GM19468 (cell line): ENCODE results near the gene OLIG2.

Experiments used
- ATAC-seq: cut with Tn5 transposase; IDR thresholded peaks from one replicate; pipeline ENCODE4 v1.9.1; 2021; ENCODE audit warnings: mild to moderate bottlenecking, moderate library complexity, moderate number of reproducible peaks; ENCODE audit not compliant: unreplicated experiment; ENCODE audit errors: extremely low read depth

Gene OLIG2

DNA sequence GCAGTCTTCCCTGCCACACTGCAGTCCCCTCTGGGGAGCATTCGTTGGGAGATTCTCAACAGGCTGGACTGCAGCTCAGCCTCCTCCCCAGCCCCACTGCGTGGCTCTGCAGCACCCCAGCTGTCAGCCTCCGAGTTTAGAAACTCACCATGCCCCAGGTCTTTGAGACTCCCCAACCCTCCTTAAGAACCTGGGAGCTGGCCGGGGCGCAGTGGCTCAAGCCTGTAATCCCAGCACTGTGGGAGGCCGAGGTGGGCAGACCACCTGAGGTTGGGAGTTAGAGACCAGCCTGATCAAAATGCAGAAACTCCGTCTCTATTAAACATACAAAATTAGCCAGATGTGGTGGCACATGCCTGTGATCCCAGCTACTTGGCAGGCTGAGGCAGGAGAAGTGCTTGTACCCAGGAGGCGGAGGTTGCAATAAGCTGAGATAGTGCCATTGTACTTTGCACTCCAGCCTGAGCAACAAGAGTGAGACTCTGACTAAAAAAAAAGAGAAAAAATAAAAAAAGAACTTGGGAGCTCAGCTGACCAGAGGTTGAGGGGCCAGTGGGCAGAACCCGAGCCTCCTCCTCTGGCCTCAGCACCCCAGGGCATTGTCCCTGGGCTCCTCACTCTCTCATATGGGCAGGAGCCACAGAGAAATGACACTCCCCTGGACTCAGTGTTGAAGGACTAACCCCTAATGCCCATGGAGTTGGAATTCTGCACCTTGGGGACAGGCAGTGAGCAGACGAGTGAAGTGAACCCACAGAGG lies 5.6 kb downstream of the OLIG2 start:
- no peak for ATAC-seq

DNA sequence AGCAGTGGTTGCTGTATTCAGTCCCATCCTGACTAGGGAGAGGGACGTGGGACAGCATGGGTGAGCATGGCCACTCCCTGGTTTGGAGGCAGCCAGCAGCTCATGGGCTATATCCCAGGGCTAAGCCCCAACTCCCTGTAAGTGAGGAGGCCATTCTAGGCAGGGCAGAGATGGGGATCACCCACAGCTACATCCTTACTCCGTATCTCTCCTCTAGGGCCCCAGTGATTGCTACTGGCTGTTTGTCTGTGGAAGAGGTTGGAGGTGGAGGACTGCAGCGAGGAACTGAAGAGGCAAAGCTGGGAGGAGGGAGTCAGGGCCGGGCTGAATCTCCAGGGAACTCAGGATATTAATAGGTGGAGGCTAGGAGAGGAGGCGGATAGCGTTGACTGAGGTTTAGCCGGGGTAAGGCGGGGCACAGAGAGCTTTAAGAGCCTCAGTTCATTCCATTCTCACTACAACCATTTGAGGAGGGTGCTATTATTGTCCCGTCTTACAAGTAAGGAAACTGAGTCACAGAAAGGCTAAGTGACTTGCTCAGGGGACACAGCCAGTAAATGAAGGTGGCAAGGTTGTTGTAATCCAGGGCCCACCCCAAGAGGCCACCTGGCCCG lies 6.8 kb downstream of the OLIG2 start:
- ATAC-seq = no peak

DNA sequence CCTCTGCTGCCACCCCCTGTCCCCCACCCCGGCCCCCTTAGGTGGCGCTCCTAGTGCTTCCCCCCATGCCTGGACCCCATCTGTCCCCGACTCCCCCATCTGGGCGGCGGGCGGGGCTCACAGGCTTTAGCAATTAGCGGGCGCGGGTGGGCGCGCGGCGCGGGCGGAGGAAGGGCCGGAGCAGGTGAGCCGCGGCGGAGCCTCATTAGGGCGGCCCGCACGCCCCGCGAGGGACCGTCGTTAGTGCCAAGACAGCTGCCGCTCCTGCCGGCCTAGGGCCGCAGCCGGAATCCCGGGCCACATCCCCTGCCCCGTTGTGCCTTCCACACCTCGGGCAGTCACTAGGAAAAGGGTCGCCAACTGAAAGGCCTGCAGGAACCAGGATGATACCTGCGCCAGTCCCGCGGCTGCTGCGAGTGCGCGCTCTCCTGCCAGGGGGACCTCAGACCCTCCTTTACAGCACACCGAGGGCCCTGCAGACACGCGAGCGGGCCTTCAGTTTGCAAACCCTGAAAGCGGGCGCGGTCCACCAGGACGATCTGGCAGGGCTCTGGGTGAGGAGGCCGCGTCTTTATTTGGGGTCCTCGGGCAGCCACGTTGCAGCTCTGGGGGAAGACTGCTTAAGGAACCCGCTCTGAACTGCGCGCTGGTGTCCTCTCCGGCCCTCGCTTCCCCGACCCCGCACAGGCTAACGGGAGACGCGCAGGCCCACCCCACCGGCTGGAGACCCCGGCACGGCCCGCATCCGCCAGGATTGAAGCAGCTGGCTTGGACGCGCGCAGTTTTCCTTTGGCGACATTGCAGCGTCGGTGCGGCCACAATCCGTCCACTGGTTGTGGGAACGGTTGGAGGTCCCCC lies 7.6 kb downstream of the OLIG2 start:
- ATAC-seq = no peak

DNA sequence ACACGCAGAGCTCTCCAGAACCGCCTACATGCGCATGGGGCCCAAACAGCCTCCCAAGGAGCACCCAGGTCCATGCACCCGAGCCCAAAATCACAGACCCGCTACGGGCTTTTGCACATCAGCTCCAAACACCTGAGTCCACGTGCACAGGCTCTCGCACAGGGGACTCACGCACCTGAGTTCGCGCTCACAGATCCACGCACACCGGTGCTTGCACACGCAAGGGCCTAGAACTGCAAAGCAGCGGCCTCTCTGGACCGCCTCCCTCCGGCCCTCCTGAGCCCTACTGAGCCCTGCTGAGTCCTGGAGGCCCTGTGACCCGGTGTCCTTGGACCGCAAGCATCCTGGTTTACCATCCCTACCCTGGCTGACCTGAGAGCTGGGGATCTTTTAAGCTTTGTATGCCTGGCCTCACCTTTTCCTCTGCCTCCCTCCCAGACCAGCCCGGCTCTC lies 8.3 kb downstream of the OLIG2 start:
- no peak for ATAC-seq

DNA sequence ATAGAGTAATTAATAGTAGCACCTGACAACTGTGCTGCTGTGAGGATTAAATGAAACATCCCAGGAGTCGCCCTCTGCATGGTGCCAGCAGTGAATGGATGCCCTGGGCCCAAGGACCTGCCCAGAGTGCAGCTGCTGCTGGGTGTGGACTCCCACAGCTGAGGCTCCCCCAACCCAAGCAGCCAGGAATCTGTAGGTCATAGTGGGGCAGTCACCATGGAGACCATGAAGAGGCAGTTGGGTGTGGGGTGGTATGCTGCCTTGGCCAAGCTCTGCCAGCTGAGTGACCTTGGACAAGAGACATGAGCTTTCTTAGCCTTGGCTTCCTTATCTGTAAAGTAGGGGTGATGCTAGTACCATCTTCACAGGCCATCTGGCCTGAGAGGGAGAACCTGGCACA lies 9.4 kb downstream of the OLIG2 start:
- no peak for ATAC-seq

DNA sequence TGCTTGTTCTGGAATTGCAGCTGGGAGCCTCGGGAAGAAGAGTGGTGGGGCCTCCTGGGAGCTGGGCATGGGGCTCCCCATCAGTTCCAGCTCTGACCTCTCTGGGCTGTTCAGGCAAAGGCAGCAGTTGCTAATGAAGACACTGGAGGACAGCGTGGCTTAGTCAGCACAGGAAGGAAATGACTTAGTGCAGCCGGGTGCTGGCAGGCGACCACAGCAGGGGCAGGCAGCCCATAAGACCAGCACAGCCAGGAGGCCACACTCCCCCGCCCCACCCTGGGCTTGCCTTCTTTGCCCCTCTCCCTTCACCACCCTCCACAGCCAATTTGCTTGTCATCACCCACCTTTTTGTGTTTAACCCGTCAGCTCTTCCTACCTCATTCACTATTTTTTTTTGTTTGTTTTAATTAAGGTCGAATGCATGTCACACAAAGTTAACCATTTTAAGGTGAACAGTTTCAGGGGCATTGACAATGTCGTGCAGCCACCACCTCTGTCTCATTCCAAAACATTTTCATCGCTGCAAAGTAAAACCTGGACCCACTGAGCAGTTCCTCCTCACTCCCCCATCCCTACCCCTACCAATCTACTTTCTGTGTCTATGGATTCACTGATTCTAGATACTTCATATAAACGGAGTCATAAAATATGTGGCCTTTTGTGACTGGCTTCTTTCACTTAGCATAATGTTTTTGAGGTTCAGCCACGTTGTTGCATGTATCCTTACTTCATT lies 10.9 kb downstream of the OLIG2 start:
- no peak for ATAC-seq

DNA sequence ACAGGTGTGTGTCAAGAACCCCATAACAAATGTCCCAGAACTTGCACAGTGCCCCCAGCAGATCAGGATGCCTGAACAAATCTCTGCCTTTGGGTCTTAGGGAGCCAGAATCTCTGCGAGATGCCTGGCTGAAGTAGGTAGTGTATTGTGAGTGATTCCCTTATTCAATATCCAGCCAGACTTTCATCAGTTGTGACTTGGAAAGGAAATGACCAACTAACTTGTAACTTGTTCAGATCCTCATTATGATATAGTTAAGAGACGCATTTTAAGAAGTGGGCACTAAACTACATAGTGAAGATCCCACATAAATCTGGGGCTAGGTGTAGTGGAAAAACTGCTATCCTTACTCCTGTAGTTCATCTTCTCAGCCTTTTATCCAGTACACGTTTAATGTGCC lies 11.8 kb downstream of the OLIG2 start:
- ATAC-seq = no peak

DNA sequence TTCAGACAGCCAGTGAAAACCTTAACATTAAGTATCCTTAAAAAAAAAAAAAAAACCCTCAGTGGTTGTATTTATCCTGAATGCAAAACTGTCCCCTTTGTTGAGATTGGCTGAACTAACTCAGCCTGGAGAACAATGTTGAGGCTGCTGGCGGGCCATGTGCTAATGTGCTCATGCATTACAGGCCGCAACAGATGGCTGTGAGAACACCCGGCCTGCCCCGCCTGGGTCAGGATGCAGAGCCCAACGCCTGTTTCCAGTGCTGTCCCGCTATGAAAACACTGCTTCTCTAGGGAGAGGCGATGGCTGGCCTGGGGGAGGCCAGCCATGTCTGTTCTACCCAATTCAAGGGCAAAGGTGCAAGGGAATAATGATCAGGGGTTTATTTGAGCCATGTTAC lies 13.8 kb downstream of the OLIG2 start:
- no peak for ATAC-seq

DNA sequence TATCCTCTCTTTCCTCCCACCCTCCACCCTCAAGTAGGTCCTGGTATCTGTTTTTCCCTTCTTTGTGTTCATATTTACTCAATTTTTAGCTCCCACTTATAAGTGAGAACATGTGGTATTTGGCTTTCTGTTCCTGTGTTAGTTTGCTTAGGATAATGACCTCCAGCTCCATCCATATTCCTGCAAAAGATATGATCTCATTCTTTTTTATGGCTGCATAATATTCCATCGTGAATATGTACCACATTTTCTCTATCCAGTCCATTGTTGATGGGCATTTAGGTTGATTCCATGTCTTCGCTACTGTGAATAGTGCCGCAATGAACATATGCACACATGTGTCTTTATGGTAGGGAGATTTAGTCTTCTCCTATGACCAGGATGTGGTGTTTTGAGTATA lies 14.5 kb downstream of the OLIG2 start:
- no peak for ATAC-seq

DNA sequence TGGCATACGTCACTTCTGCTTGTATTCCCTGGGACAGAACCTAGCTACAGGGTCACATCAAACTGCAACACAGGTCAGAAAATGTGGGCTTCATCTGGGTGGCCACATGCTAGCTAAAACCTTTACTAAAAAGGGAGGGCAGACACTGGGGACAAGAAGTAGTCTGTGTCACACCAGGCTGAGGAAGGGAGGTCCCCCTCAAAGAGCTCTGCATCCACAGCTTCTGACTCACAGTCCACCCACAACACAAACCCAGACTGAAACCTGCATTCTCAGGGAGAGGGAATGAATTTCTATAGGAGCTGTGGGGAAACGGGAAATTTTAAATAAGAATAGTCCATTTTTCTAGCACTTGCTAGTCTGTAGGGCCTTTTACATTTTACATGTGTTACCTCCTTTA lies 16.2 kb downstream of the OLIG2 start:
- no peak for ATAC-seq

DNA sequence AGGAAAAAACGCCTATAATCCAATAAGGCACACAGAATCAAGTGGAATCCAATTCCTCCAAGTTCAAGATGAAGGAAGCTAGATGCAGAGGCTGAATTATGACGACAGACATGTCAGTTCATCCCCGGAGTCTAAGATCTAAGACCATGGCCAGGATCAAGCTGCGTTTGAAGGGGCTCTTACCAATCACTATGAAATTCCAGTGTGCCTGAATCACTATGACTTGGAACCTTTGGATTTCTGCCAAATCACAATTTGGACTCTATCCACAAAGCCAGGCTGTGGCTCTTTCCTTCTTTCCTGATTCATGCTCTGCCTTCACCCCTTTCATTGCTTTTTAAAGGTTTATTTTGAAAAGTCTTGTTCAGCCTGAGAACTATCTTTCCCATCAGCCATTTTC lies 17.1 kb downstream of the OLIG2 start:
- no peak for ATAC-seq

DNA sequence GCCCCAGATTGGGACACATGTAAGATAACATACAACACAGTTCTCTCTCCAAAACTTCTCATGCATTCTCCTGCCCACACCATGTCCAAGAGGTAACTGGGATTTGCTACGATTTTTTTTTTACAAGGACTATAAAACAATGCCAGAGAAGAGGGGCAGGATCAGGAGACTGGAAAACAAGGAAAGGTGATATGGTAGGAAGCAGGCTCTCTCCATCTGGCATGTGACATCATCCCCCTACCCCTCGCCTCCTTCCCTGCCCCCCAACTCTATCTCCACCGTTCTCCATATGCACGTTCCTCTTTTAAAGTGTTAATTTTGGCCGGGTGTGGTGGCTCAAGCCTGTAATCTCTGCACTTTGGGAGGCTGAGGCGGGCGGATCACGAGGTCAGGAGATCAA lies 20.7 kb downstream of the OLIG2 start:
- ATAC-seq = no peak

DNA sequence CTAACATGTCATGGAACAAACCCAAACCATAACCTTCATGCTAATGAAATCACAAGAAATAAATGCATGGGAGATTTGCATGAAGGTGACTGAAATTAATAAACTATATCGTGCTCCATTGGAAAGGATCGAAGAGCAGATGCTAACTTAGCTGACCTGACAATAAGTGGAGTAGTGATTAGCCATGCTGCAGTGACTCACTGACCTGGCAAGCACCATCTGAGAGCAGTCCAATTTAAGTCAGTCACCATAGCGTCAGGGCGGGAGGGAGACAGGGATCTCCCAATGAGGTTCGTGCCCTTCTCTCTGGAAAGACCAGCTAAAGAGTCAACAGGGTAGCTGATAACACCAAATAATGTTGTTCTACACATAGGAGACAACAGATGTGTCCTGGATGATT lies 21.5 kb downstream of the OLIG2 start:
- no peak for ATAC-seq

DNA sequence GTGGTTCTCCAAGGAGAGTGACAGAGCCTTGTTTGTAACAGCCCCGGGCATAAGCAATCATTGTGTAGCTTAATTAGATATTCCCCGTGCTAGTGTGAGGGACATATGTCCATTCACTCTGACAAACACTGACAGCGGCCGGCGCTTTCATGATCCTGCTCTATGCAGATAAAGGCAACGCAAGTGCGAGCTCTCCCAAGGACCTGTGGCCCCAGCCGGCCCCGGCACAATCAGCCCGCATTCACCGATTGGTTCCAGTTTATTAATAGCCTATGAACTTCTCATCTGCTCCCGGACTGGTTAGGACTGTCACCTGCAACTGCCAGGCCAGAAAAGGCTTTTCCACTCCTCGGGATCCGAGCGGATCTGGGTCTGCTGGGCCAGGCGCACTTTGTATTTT lies 26.2 kb downstream of the OLIG2 start:
- no peak for ATAC-seq

DNA sequence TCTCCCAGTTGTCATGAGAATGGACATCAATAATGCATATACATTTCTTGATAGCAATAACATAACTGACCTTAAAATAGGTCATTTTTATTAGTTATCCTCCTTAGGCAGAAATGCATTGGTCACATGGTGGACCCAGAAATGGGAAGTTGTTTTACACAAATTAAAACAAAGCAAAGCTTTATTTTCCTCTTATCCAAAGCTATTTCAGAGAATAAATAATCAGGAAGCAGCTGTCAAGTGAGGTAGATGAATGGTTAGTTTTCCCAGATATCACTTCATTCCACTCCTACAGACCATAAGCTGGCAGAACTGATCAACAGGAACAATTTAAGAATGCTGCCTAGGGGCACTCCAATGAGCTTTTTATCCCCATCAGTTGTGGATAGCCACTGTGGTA lies 28.2 kb downstream of the OLIG2 start:
- no peak for ATAC-seq

DNA sequence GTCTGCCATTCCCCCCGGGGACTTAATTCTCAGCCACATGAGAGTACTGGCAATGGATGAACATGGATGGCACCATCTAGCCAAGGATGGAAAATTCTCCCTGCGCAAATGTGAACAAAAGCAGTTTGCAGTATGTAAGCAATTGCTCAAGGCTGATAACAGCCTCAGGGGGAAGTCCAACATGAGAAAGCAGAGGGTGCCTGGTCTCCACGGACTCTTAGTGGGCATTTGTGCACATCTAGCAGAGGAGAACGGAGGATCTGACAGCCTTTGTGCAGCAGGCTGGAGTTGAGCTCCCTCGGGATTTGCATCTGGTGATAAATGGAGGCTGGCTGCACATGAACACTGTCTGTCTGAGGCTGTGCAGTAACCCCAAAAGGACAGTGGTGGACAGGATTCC lies 30.3 kb downstream of the OLIG2 start:
- no peak for ATAC-seq

DNA sequence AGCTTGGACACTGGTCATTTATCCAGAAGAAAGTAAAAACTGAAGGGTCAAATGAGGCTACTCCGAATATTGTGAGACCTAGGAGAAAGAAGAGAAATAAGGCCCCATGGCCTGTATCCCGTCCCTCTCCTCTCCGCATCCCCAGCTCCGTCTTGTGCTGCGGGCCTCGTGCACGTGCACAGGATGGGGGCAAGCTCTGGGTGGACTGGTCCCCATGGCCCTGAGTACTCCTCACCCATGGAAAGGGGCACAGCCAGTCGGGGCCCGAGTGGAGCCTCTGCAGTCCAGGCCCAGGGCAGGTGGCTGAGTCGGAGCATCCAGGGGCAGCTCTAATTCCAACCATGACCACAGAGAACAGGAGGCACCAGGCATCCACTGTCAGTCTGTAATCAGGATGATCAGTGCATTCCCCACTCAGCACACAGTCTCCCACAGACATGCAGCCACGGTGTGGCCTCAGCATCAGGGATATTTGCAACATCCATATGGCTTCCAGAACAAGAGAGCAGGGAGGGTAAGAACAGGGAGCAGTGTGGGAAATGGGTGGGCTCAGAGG lies 31.7 kb downstream of the OLIG2 start:
- ATAC-seq = no peak

DNA sequence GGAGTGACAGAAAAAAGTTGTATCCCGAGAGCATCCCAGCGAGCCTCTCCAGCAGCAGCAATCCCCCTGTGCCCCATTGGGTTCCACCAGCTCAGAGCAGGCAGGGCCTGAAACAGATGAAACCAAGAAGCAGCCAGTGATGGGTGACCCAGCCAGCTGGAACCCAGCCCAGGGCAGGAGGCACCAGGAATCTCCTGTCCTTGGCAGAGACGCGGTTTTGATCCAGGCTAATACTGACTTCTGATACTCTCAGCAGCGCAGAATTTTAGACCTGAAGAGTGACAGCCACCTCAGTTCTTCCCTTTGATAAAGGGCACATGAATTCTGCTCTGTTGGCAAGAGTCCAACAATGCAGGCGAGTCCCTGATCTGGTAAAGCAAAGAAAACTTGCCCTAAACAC lies 32.8 kb downstream of the OLIG2 start:
- ATAC-seq = no peak

DNA sequence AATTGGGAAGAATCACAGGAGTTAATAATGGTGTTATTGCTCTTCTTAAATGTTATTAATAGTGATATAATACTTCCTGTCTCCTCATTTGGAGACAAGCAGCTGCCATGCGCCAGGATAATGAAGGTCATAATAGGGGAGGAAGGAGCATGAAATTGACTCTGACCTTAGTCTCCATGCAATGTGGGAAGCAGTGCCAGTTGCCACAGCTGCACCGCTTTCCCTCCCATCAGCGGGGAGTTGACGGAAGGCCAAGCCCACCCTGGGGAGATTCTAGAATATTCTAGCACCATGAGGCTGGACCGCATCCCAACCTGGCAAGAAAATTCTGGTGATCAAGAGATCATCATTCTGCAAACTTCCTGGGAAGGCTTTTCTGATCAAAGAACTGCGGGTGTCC lies 33.2 kb downstream of the OLIG2 start:
- ATAC-seq = no peak

DNA sequence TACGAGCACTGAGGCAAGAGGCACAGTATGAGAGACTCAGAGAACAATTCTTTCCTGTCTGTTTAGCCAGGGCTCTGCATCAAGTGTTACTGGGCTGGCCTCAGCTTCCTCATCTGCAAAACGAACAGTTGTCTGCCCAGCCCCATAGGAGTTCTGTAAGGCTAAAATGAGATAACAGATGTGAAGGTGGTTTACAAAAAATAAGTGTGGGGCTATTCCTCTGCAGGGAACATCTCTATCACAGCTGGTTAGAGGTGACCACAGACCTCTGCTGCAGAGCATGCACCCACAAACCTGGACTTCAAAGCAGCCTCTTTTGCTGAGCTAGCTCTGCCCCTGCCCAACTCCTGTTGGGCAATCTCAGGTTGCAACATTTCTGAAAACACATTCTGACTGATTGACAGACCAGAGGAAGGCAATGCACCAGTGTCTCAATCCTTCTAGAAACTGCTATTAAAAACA lies 33.7 kb downstream of the OLIG2 start:
- no peak for ATAC-seq
